Kasumi-1 (cell line): ENCODE measurements around the gene ACOXL.

ENCODE experiments used
- DNase-seq, 2 experiments: peaks; one replicate each; lab custom pipeline; 2025; lab: John Stamatoyannopoulos, UW

Gene ACOXL

GRCh38 chr2:111116011-111116746, 383.8 kb downstream of the ACOXL start:
- peak in 1 of 2 experiments; percentile 11 for DNase-seq

- DNase-seq: peak; percentile 71 to 74
Observed at GRCh38 chr2:111116843-111117597, 384.6 kb downstream of the ACOXL start.

- DNase-seq: peak; percentile 57 to 66
Observed at GRCh38 chr2:111117598-111118480, 385.5 kb downstream of the ACOXL start.

- no peak for DNase-seq
Observed at GRCh38 chr2:111118481-111118980, 386.2 kb downstream of the ACOXL start.

GRCh38 chr2:111118981-111119821, 386.8 kb downstream of the ACOXL start:
- DNase-seq: peak; percentile 25 to 40

GRCh38 chr2:111119822-111120252, 387.5 kb downstream of the ACOXL start:
- no peak for DNase-seq

GRCh38 chr2:111120253-111121027, 388.1 kb downstream of the ACOXL start, which contains the start of gene BCL2L11:
BCL2L11 (plus strand) TSS chr2:111120914; CDS start chr2:111123746, 2,832 bp downstream.
- peak; percentile 69 to 84 for DNase-seq

GRCh38 chr2:111121028-111121827, 388.9 kb downstream of the ACOXL start:
- DNase-seq: peak; percentile 31 to 63

GRCh38 chr2:111121828-111122630, 389.7 kb downstream of the ACOXL start:
- peak; percentile 48 to 62 for DNase-seq

GRCh38 chr2:111122631-111123421, 390.5 kb downstream of the ACOXL start:
- peak; percentile 52 to 60 for DNase-seq

GRCh38 chr2:111123751-111124150, 391.4 kb downstream of the ACOXL start:
- DNase-seq: no peak

GRCh38 chr2:111126581-111126980, 394.2 kb downstream of the ACOXL start:
- no peak for DNase-seq

GRCh38 chr2:111127351-111127750, 395.0 kb downstream of the ACOXL start:
- DNase-seq: no peak

GRCh38 chr2:111128096-111128495, 395.7 kb downstream of the ACOXL start:
- no peak for DNase-seq

GRCh38 chr2:111133603-111134002, 401.2 kb downstream of the ACOXL start:
- DNase-seq: peak in 1 of 2 experiments; percentile 24

- DNase-seq: peak in 1 of 2 experiments; percentile 23
Observed at GRCh38 chr2:111134055-111134454, 401.7 kb downstream of the ACOXL start.

GRCh38 chr2:111135237-111135909, 403.0 kb downstream of the ACOXL start:
- DNase-seq: no peak
